PC-9 (cell line): Measurements from ENCODE around the gene SLC12A3.

Experiments
- EZH2 ChIP-seq: fragments of 200-600 bp; sonication (generic); IDR thresholded peaks from 2 replicates; pipeline ENCODE4 v1.8.0; 2017; ENCODE audit warnings: antibody characterized with exemption, low read depth
- TF ChIP-seq, protein P1 (sequence below): fragments of 200-600 bp; sonication (generic); conservative IDR thresholded peaks from 2 replicates; pipeline ENCODE4 v1.6.1; 2017; ENCODE audit warnings: mixed run types, antibody characterized with exemption, mild to moderate bottlenecking, moderate library complexity

DNA sequence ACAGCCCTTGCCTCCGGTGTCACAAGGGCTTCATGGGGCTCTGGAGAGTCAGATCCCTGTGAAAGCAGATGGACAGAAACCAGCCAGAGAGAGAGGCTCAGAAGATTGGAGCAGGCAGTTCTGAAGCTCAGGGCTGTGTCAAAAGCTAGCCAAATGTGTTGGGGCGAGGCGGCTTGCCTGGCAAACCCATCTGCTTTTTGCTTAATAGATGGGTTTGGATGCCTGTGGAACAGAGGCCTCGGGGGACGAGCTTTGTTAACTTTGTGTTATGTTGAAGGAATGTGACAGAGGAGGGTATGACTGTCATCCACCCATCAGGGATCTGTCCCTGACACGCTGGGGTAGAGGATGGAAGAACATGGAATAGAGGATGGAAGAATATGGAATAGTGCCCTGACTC is 21.0 kb upstream of the SLC12A3 start:
- TF ChIP-seq, protein P1, sequence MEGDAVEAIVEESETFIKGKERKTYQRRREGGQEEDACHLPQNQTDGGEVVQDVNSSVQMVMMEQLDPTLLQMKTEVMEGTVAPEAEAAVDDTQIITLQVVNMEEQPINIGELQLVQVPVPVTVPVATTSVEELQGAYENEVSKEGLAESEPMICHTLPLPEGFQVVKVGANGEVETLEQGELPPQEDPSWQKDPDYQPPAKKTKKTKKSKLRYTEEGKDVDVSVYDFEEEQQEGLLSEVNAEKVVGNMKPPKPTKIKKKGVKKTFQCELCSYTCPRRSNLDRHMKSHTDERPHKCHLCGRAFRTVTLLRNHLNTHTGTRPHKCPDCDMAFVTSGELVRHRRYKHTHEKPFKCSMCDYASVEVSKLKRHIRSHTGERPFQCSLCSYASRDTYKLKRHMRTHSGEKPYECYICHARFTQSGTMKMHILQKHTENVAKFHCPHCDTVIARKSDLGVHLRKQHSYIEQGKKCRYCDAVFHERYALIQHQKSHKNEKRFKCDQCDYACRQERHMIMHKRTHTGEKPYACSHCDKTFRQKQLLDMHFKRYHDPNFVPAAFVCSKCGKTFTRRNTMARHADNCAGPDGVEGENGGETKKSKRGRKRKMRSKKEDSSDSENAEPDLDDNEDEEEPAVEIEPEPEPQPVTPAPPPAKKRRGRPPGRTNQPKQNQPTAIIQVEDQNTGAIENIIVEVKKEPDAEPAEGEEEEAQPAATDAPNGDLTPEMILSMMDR: no peak
- no peak for TF ChIP-seq EZH2
